ENCODE measurements around the gene MALRD1. TPM values are rescaled to one million over a fixed set of nuclear protein-coding genes. Genes with fewer than 3 reads are reported as not detected.
"Not testable (repeated sequence)": the region's sequence is repeated elsewhere in the genome, so short reads cannot be mapped to it uniquely, and the experiment has no call there.

Gene MALRD1
- total RNA-seq, 1 donor from 2014 or later: 0.28 TPM

GRCh38 chr10:19505320-19506312 is 457.0 kb downstream of the MALRD1 start:
- TF ChIP-seq, protein P1, sequence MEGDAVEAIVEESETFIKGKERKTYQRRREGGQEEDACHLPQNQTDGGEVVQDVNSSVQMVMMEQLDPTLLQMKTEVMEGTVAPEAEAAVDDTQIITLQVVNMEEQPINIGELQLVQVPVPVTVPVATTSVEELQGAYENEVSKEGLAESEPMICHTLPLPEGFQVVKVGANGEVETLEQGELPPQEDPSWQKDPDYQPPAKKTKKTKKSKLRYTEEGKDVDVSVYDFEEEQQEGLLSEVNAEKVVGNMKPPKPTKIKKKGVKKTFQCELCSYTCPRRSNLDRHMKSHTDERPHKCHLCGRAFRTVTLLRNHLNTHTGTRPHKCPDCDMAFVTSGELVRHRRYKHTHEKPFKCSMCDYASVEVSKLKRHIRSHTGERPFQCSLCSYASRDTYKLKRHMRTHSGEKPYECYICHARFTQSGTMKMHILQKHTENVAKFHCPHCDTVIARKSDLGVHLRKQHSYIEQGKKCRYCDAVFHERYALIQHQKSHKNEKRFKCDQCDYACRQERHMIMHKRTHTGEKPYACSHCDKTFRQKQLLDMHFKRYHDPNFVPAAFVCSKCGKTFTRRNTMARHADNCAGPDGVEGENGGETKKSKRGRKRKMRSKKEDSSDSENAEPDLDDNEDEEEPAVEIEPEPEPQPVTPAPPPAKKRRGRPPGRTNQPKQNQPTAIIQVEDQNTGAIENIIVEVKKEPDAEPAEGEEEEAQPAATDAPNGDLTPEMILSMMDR (IDR thresholded peaks at IDR 0.05; ENCODE audit: unreplicated experiment): no peak
- no peak for DNase-seq (ENCODE audit: low spot score)
- Mint-ChIP-seq H3K4me3 (ENCODE audit: unreplicated experiment) (no peak overlapping the region), H3K27me3 (ENCODE audit: unreplicated experiment) (peaks cover 2% of the 10 kb centered on the region), H3K27ac (ENCODE audit: unreplicated experiment) (no peak overlapping the region), H3K36me3 (ENCODE audit: low read depth, unreplicated experiment) (no peaks in the 10 kb centered on the region), H3K4me1 (ENCODE audit: unreplicated experiment) (peaks cover 5% of the 10 kb centered on the region), H3K9me3 (ENCODE audit: unreplicated experiment) (no peaks in the 10 kb centered on the region)

GRCh38 chr10:19510005-19510732 is 461.6 kb downstream of the MALRD1 start:
- not testable (repeated sequence) for DNase-seq (ENCODE audit: low spot score); H3K9me3 Mint-ChIP-seq (ENCODE audit: unreplicated experiment); H3K27me3 Mint-ChIP-seq (ENCODE audit: unreplicated experiment); H3K4me3 Mint-ChIP-seq (ENCODE audit: unreplicated experiment); H3K4me1 Mint-ChIP-seq (ENCODE audit: unreplicated experiment); H3K36me3 Mint-ChIP-seq (ENCODE audit: low read depth, unreplicated experiment); H3K27ac Mint-ChIP-seq (ENCODE audit: unreplicated experiment)

DNA sequence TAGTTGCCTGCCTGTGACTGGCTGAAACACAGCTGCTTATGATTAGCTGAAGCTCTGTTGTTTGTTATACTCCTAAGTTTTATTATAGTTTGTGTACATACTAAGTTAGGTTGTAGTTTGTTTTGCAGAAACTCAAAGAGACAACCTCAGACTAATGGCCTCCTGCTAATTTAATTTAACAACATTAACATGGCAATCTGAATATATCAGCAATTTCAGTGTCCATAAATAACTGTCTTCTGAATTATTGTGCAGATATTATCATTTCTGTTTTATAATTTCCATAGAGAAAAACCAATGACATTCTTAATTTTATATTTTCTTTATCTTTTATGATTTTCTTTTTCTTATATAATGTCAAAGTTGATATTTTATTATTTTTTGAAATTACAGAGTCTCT is 469.5 kb downstream of the MALRD1 start:
- TF ChIP-seq, protein P1 (IDR thresholded peaks at IDR 0.05; ENCODE audit: unreplicated experiment): no peak
- Mint-ChIP-seq H3K9me3 (ENCODE audit: unreplicated experiment) (no peaks in the 10 kb centered on the region), H3K27me3 (ENCODE audit: unreplicated experiment) (no peaks in the 10 kb centered on the region), H3K4me3 (ENCODE audit: unreplicated experiment) (no peak overlapping the region), H3K4me1 (ENCODE audit: unreplicated experiment) (no peaks in the 10 kb centered on the region), H3K36me3 (ENCODE audit: low read depth, unreplicated experiment) (no peaks in the 10 kb centered on the region), H3K27ac (ENCODE audit: unreplicated experiment) (no peak overlapping the region)
- no peak for DNase-seq (ENCODE audit: low spot score)

DNA sequence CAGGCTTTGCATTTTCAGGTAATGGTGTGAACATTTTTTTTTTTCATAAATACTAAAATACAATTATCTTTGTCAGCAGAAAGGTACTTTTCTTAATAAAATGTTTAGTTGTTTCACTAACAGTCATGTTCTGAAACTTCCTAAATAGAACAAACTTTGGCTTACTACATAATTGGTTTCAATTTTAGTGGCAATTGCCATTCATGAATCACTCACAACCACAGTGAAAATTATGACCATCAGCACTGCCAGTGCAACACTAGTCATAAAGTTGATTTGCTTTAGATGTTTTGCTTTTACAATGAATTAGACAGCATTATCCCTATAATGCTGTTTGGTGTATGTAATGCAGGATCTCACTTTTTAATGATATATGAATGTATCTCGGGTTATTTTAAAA is 470.0 kb downstream of the MALRD1 start:
- no peak overlapping the region for H3K4me3 Mint-ChIP-seq (ENCODE audit: unreplicated experiment)
- TF ChIP-seq, protein P1 (IDR thresholded peaks at IDR 0.05; ENCODE audit: unreplicated experiment): no peak
- no peaks in the 10 kb centered on the region for H3K36me3 Mint-ChIP-seq (ENCODE audit: low read depth, unreplicated experiment)
- H3K4me1 Mint-ChIP-seq (ENCODE audit: unreplicated experiment): no peaks in the 10 kb centered on the region
- H3K27ac Mint-ChIP-seq (ENCODE audit: unreplicated experiment): no peak overlapping the region
- H3K27me3 Mint-ChIP-seq (ENCODE audit: unreplicated experiment): no peaks in the 10 kb centered on the region
- H3K9me3 Mint-ChIP-seq (ENCODE audit: unreplicated experiment): no peaks in the 10 kb centered on the region
- no peak for DNase-seq (ENCODE audit: low spot score)

GRCh38 chr10:19531324-19531723 is 482.7 kb downstream of the MALRD1 start:
- no peak for DNase-seq (ENCODE audit: low spot score)
- H3K4me1 Mint-ChIP-seq (ENCODE audit: unreplicated experiment): no peaks in the 10 kb centered on the region
- TF ChIP-seq, protein P1 (IDR thresholded peaks at IDR 0.05; ENCODE audit: unreplicated experiment): no peak
- no peaks in the 10 kb centered on the region for H3K27me3 Mint-ChIP-seq (ENCODE audit: unreplicated experiment)
- no peak overlapping the region for H3K4me3 Mint-ChIP-seq (ENCODE audit: unreplicated experiment)
- no peaks in the 10 kb centered on the region for H3K36me3 Mint-ChIP-seq (ENCODE audit: low read depth, unreplicated experiment)
- no peak overlapping the region for H3K27ac Mint-ChIP-seq (ENCODE audit: unreplicated experiment)
- no peaks in the 10 kb centered on the region for H3K9me3 Mint-ChIP-seq (ENCODE audit: unreplicated experiment)
